CD4-positive, alpha-beta memory T cell (primary cell): ENCODE measurements around the gene BMI1. TPM values are rescaled to one million over a fixed set of nuclear protein-coding genes. Genes with fewer than 3 reads are reported as not detected.

ENCODE experiments used
- CTCF ChIA-PET: fragments of 350-600 bp; sonication (Branson Sonifier 250); formaldehyde crosslinking; loops from one replicate; lab custom pipeline; 2021; ENCODE audit warnings: inconsistent platforms; ENCODE audit not compliant: partially characterized antibody; lab: Charles Lee
- POLR2A ChIA-PET: fragments of 350-600 bp; sonication (Branson Sonifier 250); formaldehyde crosslinking; loops from one replicate; lab custom pipeline; 2021; ENCODE audit not compliant: partially characterized antibody; lab: Charles Lee
- DNase-seq, 5 donors: peaks; one replicate each; pipeline versions ENCODE4 v3.0.0 to v3.0.0-alpha.2; 2020 to 2022; ENCODE audit warnings: mixed read lengths in 1 of 5
- H3K27ac ChIP-seq: one replicate; pipeline ENCODE4 v1.7.0; 2013; ENCODE audit warnings: low read depth, low read length
- H3K27me3 ChIP-seq: 2 replicates; pipeline ENCODE4 v1.7.0; 2013; ENCODE audit warnings: mild to moderate bottlenecking, low read length, moderate library complexity; ENCODE audit not compliant: insufficient read depth
- H3K36me3 ChIP-seq: 2 replicates; pipeline ENCODE4 v1.7.0; 2013; ENCODE audit warnings: mild to moderate bottlenecking, low read length, moderate library complexity; ENCODE audit not compliant: insufficient read depth
- H3K4me1 ChIP-seq: 2 replicates; pipeline ENCODE4 v1.7.0; 2013; ENCODE audit warnings: mild to moderate bottlenecking, low read length, moderate library complexity; ENCODE audit not compliant: insufficient read depth
- H3K4me3 ChIP-seq, 2 donors: one replicate each; pipeline ENCODE4 v1.7.0; 2013; ENCODE audit warnings: low read length in 2 of 2, mild to moderate bottlenecking in 1 of 2
- H3K9me3 ChIP-seq, 2 donors: one replicate each; pipeline ENCODE4 v1.7.0; 2013; ENCODE audit warnings: low read length in 2 of 2, control low read depth in 1 of 2; ENCODE audit not compliant: control insufficient read depth in 1 of 2
- H3K27ac Mint-ChIP-seq, 7 donors: one replicate each; pipeline ENCODE4 v1.8.0; 2020 to 2021; ENCODE audit warnings: mixed read lengths in 7 of 7, mild to moderate bottlenecking in 6 of 7, inconsistent platforms in 3 of 7, moderate library complexity in 3 of 7
- H3K27me3 Mint-ChIP-seq, 2 donors: one replicate each; pipeline ENCODE4 v1.8.0; 2020 to 2021; ENCODE audit warnings: mixed read lengths in 2 of 2
- H3K36me3 Mint-ChIP-seq, 2 donors: one replicate each; pipeline ENCODE4 v1.8.0; 2020 to 2021; ENCODE audit warnings: mixed read lengths in 2 of 2, inconsistent platforms in 1 of 2, mild to moderate bottlenecking in 1 of 2
- H3K4me1 Mint-ChIP-seq, 4 donors: one replicate each; pipeline ENCODE4 v1.8.0; 2020 to 2021; ENCODE audit warnings: mixed read lengths in 4 of 4, mild to moderate bottlenecking in 1 of 4
- H3K4me3 Mint-ChIP-seq, 8 donors: one replicate each; pipeline ENCODE4 v1.8.0; 2020 to 2021; ENCODE audit warnings: mixed read lengths in 8 of 8, mild to moderate bottlenecking in 7 of 8, moderate library complexity in 6 of 8, inconsistent platforms in 3 of 8
- H3K9me3 Mint-ChIP-seq, 8 donors: one replicate each; pipeline ENCODE4 v1.8.0; 2020 to 2021; ENCODE audit warnings: mixed read lengths in 8 of 8, mild to moderate bottlenecking in 5 of 8, inconsistent platforms in 3 of 8, moderate library complexity in 1 of 8
- intact Hi-C: fragments of 100-400 bp; cut with micrococcal nuclease; formaldehyde crosslinking; loops from one replicate; pipeline ENCODE4 v1.15.1; 2023
- polyA plus RNA-seq, 2 donors: library from polyadenylated mRNA; unstranded; fragments of 300-500 nt; fragmentation: Illumina TruSeq; gene quantifications; one replicate each; pipeline ENCODE4 v1.2.3, GENCODE V29; 2021
- total RNA-seq, 2 experiments: library from RNA; stranded (reverse); gene quantifications; one replicate each; pipeline ENCODE4 v1.2.3, GENCODE V29; 2021

Gene BMI1
- total and polyA plus RNA-seq, 4 experiments from 2014 or later, result 40.5 to 108 (median 76.8) TPM

DNA sequence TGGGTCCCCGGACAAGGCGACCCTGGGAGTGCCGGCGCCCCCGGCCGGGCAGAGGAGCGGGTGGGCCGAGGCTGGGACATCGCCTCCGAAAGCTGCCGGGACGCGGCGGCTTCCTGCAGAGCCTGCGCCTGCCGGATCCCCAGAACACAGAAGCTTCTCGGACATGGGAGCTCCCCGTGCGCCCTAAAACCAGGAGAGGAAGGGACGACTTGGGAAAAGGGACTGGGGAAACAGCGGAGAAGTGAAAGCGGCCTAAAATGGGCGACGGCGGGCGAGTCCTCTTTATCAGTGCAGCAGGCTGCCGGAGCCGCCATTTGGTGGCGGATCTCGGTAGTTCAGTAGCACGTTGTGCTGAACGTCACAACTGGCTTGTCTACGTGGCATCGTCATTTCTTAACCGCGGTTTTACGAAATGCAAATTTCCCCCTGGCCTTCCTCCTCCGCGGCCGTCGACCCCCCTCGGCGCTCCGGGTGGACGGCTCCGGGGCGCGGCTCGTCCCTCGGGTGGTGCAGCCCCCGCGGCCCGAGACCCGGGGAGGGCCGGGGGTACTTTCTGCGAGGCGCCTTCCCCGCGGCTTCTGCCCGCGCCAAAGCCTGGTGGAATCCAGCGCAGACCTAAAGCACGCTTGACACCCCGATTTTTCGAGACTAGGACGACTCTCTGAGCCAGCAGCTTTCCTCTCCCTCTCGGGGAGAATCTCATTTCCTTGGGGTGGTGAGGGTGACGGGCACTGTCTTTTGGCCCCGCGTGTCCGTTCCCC is 14.5 kb downstream of the BMI1 start:
- H3K27me3 ChIP-seq, result peaks cover 45% of the 10 kb centered on the region
- peaks cover 0 to 18% of the 10 kb centered on the region in 2 donors for H3K36me3 Mint-ChIP-seq
- peak overlapping the region; percentile 9 to 52 for H3K4me3 ChIP-seq
- H3K9me3 Mint-ChIP-seq, result peaks cover 0 to 30% (median 4%) of the 10 kb centered on the region in 8 donors
- peak; percentile 80 to 88 (median 84) for DNase-seq
- H3K27me3 Mint-ChIP-seq, result peaks cover 23 to 40% of the 10 kb centered on the region in 2 donors
- intact Hi-C loops, result loop anchor here (1.0 kb wide), 1 partner anchor 106 kb away; no protein-coding TSS in a partner anchor
- ChIA-PET CTCF (interaction anchor here (0.7 kb wide), 1 partner anchor 8 kb away, joined by 4 read pairs; no protein-coding TSS in a partner anchor), POLR2A (interaction anchor here (0.8 to 1.0 kb wide), 2 partner anchors 281 to 332 kb away, joined by 3 to 5 read pairs; partner anchors contain the start of gene DNAJC1)
- H3K4me1 Mint-ChIP-seq, result peaks cover 23 to 53% (median 34%) of the 10 kb centered on the region in 4 donors
- peak overlapping the region; percentile 58 for H3K27ac ChIP-seq
- peak overlapping the region; percentile 84 to 96 (median 87) for H3K4me3 Mint-ChIP-seq
- H3K4me1 ChIP-seq, result peaks cover 59% of the 10 kb centered on the region
- peak overlapping the region; percentile 92 to 96 (median 95) for H3K27ac Mint-ChIP-seq
- no peaks in the 10 kb centered on the region for H3K9me3 ChIP-seq
- H3K36me3 ChIP-seq, result no peaks in the 10 kb centered on the region

GRCh38 chr10:22338185-22338900 is 17.4 kb downstream of the BMI1 start:
- Histone ChIP-seq H3K27me3 (peaks cover 68% of the 10 kb centered on the region), H3K9me3 (no peaks in the 10 kb centered on the region), H3K4me1 (peaks cover 48% of the 10 kb centered on the region), H3K4me3 (no peak overlapping the region), H3K27ac (no peak overlapping the region), H3K36me3 (no peaks in the 10 kb centered on the region)
- peaks cover 16 to 50% (median 26%) of the 10 kb centered on the region in 4 donors for H3K4me1 Mint-ChIP-seq
- POLR2A ChIA-PET, result interaction anchor here (0.9 to 1.6 kb wide), 2 partner anchors 813 to 817 kb away, joined by 3 to 4 read pairs; partner anchors contain the start of gene SKIDA1
- peak overlapping the region in 2 of 8 donors; percentile 10 to 41 for H3K4me3 Mint-ChIP-seq
- peaks cover 35 to 53% of the 10 kb centered on the region in 2 donors for H3K27me3 Mint-ChIP-seq
- CTCF ChIA-PET, result interaction anchor here (1.1 to 1.3 kb wide), 3 partner anchors 23 to 98 kb away, joined by 3 to 4 read pairs (median 3); no protein-coding TSS in a partner anchor
- peaks cover 0 to 16% of the 10 kb centered on the region in 2 donors for H3K36me3 Mint-ChIP-seq
- H3K9me3 Mint-ChIP-seq, result peaks cover 0 to 32% (median 8%) of the 10 kb centered on the region in 8 donors
- intact Hi-C loops, result no loop called here
- H3K27ac Mint-ChIP-seq, result peak overlapping the region in 3 of 7 donors; percentile 35 to 94 (median 57)
- no peak for DNase-seq

GRCh38 chr10:22338931-22339330 is 18.0 kb downstream of the BMI1 start:
- peaks cover 42% of the 10 kb centered on the region for H3K4me1 ChIP-seq
- H3K4me3 Mint-ChIP-seq, result peak overlapping the region in 2 of 8 donors; percentile 10 to 41
- POLR2A ChIA-PET, result interaction anchor here (0.9 to 1.6 kb wide), 3 partner anchors 11 to 818 kb away, joined by 3 to 4 read pairs (median 4); no protein-coding TSS in a partner anchor

GRCh38 chr10:22339761-22340328 is 18.9 kb downstream of the BMI1 start:
- POLR2A ChIA-PET, result interaction anchor here (0.6 to 2.3 kb wide), 17 partner anchors 8 to 1100 kb away, joined by 3 to 15 read pairs (median 4); partner anchors contain the start of gene DNAJC1
- Histone ChIP-seq H3K4me3 (peak overlapping the region in 1 of 2 donors; percentile 52), H3K36me3 (no peaks in the 10 kb centered on the region), H3K4me1 (peaks cover 37% of the 10 kb centered on the region), H3K27me3 (peaks cover 83% of the 10 kb centered on the region), H3K27ac (peak overlapping the region; percentile 40), H3K9me3 (no peaks in the 10 kb centered on the region)
- Mint-ChIP-seq H3K4me1 (peaks cover 12 to 50% (median 25%) of the 10 kb centered on the region in 4 donors), H3K27me3 (peaks cover 47 to 62% of the 10 kb centered on the region in 2 donors), H3K27ac (peak overlapping the region; percentile 86 to 97 (median 93)), H3K9me3 (peaks cover 0 to 34% (median 14%) of the 10 kb centered on the region in 8 donors), H3K4me3 (peak overlapping the region; percentile 87 to 97 (median 90)), H3K36me3 (peaks cover 0 to 13% of the 10 kb centered on the region in 2 donors)
- CTCF ChIA-PET, result interaction anchor here (0.6 to 1.2 kb wide), 4 partner anchors 8 to 844 kb away, joined by 3 to 4 read pairs (median 4); no protein-coding TSS in a partner anchor
- intact Hi-C loops, result loop anchor here (2.0 to 5.0 kb wide), 3 partner anchors 19 to 137 kb away; partner anchors contain the start of gene BMI1
- no peak for DNase-seq

More at GRCh38 chr10:22338931-22339330, 18.0 kb downstream of the BMI1 start:
- peaks cover 38 to 53% of the 10 kb centered on the region in 2 donors for H3K27me3 Mint-ChIP-seq
- intact Hi-C loops, result no loop called here
- H3K4me3 ChIP-seq, result no peak overlapping the region
- H3K36me3 Mint-ChIP-seq, result peaks cover 0 to 13% of the 10 kb centered on the region in 2 donors
- H3K27ac Mint-ChIP-seq, result peak overlapping the region in 3 of 7 donors; percentile 35 to 94 (median 57)
- H3K36me3 ChIP-seq, result no peaks in the 10 kb centered on the region
- H3K27me3 ChIP-seq, result peaks cover 74% of the 10 kb centered on the region
- no peak overlapping the region for H3K27ac ChIP-seq
- no peak for DNase-seq
- CTCF ChIA-PET, result interaction anchor here (1.1 kb wide), 1 partner anchor 24 kb away, joined by 3 read pairs; no protein-coding TSS in a partner anchor
- H3K9me3 ChIP-seq, result no peaks in the 10 kb centered on the region
- H3K4me1 Mint-ChIP-seq, result peaks cover 10 to 44% (median 20%) of the 10 kb centered on the region in 4 donors
- H3K9me3 Mint-ChIP-seq, result peaks cover 0 to 27% (median 7%) of the 10 kb centered on the region in 8 donors

GRCh38 chr10:22340329-22341189 is 19.7 kb downstream of the BMI1 start:
- Mint-ChIP-seq H3K9me3 (peaks cover 0 to 31% (median 12%) of the 10 kb centered on the region in 8 donors), H3K36me3 (peaks cover 0 to 9% of the 10 kb centered on the region in 2 donors), H3K4me3 (peak overlapping the region; percentile 87 to 97 (median 90)), H3K27me3 (peaks cover 45 to 61% of the 10 kb centered on the region in 2 donors), H3K4me1 (peaks cover 9 to 45% (median 23%) of the 10 kb centered on the region in 4 donors), H3K27ac (peak overlapping the region; percentile 86 to 97 (median 93))
- no peaks in the 10 kb centered on the region for H3K36me3 ChIP-seq
- ChIA-PET POLR2A (interaction anchor here (0.7 to 2.3 kb wide), 16 partner anchors 8 to 1099 kb away, joined by 3 to 15 read pairs (median 4); partner anchors contain the start of gene DNAJC1), CTCF (interaction anchor here (0.6 to 1.2 kb wide), 5 partner anchors 9 to 845 kb away, joined by 3 to 4 read pairs (median 3); partner anchors contain the start of gene COMMD3)
- peaks cover 89% of the 10 kb centered on the region for H3K27me3 ChIP-seq
- intact Hi-C loops, result loop anchor here (2.0 to 5.0 kb wide), 3 partner anchors 20 to 137 kb away; partner anchors contain the start of gene BMI1
- peak; percentile 70 to 77 (median 74) for DNase-seq
- no peaks in the 10 kb centered on the region for H3K9me3 ChIP-seq
- peak overlapping the region in 1 of 2 donors; percentile 52 for H3K4me3 ChIP-seq
- H3K27ac ChIP-seq, result peak overlapping the region; percentile 40
- H3K4me1 ChIP-seq, result peaks cover 30% of the 10 kb centered on the region
